Hematopoietic multipotent progenitor cell treated with erythropoietin and hydrocortisone succinate and interleukin-3 and kit ligand, for 17 days (in vitro differentiated cells): ENCODE data around the gene LTBP1.

Experiments
- DNase-seq: peaks from one replicate; pipeline ENCODE4 v3.0.0-alpha.2; 2015; ENCODE audit warnings: low spot score

LTBP1 gene

DNA sequence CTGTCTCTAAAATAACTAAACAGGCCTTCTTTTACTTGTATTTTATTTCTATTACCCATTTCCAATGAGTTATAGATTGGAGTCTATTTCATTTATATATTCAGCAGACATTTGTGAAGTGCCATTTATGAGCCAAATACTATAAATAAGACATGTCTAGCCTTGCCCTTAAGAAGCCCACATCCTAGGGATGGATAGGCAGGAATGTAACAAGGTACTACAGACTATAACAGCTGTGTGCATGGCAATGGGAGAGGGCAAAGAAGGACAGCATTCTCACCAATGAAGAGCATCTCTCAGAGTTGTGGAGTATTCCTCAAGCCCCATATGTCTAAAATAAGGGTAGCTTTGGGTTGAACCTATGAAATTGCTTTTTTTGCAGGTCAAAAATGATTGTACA, 367.8 kb downstream of the LTBP1 start:
- no peak for DNase-seq

GRCh38 chr2:33316328-33316727, 369.6 kb downstream of the LTBP1 start:
- DNase-seq, result no peak

DNA sequence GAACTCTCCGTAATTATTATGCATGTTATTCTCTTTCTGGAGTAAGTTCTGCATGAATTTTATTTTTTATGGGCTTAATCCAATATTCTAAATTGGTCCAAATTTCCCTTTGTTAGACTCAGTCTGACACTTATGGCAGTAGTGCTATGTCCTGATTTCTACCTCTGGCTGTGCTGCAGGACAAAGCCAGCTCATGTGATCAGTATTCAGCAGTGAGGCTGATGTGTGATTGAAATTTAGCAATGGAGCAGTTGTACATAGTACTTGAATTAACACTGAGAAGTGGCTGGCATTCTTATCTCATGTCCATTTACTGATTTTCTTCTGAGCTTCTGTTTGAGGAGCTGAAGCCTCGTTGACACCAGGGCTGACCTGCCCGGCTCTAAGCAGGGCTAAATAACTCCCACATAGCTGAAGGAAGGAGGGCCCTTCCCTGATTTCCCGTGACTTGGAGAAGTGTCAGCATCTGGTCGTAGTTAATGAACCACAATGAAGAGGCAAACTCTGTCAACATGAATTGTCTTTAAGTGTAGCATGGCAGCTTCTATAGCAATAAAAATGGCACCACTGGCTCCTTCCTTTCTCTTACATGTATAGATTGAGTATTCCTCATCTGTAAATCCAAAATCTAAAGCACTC, 370.7 kb downstream of the LTBP1 start:
- DNase-seq, result no peak

- DNase-seq, result no peak
Observed at GRCh38 chr2:33318456-33318855, 371.7 kb downstream of the LTBP1 start.

GRCh38 chr2:33320573-33320972, 373.8 kb downstream of the LTBP1 start:
- no peak for DNase-seq

- DNase-seq, result no peak
Observed at GRCh38 chr2:33321236-33321771, 374.6 kb downstream of the LTBP1 start.

DNA sequence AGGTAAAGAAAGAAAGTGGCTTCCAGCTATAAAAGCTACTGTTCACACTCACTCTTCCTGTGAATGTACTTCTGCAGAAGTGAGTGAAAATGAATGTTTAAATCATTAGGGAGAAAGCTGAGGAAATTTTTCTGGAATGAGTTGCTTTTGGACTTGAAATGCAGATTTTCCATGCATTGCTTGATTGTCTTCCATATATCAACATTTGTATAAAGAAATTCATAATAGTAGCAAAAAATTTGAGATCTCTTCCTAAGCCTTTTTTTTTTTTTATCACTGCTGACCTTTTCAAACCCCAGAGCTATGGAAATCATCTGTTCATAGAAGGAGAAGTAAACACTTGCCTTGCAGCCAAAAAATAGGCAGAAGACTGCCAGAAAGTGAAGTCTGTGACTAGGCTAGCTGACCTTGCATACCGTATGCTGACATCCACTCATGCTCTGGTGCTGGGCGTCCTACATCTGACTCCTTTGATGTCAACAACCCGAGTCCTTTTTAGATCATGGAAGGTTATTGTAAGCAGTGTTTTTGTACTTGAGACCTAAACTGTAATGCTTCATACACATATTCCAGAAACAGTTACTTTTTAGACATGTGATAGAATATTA, 375.2 kb downstream of the LTBP1 start:
- DNase-seq, result no peak

- no peak for DNase-seq
Observed at GRCh38 chr2:33322612-33323011, 375.9 kb downstream of the LTBP1 start.

DNA sequence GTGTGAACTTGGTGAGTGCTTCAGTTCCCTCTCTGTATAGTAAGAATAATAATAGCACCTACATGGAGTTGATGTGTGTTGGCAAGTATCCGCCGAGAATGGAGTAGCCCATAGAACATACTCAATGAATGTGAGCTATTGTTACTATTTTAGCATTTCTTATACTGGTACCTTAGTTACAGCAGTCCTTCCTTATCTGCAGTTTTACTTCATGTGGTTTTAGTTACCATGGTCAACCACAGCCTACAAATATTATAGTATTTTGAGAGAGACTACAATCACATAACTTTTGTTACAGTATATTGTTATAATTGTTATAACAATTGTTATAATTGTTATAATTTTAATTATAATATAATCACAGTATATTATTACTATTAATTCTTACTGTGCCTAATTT, 377.2 kb downstream of the LTBP1 start:
- no peak for DNase-seq

DNA sequence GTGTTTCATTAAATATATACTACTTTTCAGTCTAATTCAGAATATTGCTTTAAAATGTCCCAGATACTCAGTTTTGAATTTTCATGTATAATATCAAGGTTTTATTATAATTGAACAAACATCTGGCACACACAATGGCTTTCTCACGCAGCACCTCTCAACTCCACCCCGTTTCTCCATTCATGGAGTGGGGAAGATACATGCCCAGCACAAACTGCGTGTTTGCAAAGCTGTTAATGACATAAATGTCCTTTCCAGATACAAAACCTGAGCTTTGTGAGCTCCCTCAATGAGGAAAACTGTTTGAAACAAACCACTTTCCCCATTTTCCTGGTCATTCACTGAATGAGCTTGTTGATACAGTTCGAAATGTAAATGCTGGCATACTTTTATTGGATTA, 379.3 kb downstream of the LTBP1 start:
- no peak for DNase-seq

GRCh38 chr2:33333433-33333832, 386.7 kb downstream of the LTBP1 start:
- DNase-seq, result no peak

DNA sequence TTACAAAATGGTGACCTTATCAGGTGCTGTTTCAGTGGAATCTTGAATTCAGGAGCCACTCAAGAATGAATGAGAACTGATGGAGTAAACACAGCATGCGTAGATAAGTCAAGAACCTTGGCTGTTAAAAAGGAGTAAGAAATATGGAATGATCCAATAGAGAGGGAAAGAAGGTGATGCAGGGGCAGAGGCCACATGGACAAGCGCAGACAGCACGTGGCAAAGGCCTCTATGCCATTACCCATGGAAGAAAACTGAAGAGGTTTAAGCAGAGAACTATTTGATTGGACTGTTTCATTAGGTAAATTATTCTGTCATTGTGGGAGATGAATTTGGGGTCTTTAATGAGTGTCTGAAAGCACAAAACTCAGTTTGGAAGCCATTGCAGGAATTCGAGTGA, 387.3 kb downstream of the LTBP1 start:
- no peak for DNase-seq

DNA sequence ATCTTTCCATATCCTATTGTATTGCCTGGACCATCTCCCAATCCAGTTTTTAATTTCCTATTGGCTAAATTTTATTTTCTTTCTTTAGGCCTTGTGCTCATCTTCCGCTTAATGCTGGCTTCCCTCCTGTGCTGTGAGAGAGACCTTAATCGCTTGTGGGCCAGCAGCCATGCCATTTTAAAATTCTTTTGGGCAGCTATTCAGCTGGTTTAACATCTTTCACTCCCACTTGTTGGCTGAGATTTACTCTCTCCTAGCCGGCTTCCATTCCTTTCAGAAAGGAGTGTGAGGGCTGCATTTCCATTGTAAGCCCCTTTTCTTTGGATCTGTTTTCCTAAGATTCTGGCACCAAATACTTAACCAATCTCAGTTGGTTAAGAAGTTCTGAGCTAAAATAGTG, 388.8 kb downstream of the LTBP1 start:
- DNase-seq, result no peak

- no peak for DNase-seq
Observed at GRCh38 chr2:33336036-33336625, 389.4 kb downstream of the LTBP1 start.

DNA sequence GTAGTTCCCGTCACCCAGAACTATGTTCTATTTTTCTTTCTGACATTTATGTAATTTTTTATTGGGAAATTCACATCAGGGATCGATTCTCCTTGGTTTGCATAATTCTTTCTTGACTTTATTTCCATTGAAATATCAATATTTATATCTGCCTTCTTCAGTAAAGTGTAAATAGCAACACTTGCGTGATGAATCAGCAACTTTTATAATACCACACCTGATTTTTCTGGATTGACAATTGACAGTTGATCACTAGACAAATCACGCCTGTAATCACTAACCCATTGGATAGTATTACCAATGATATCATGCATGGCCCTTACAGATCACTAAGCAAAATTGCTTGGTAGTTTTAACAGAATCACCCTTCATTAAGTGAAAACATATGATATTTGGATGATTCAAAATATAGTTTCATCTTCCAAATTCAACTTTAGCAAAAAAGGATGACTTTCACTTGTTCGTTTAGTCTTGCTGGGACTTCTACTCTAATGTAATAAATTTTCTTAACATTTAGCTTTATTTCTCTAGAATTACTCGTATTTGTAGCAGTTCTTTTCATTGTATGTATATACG, 390.7 kb downstream of the LTBP1 start:
- no peak for DNase-seq

DNA sequence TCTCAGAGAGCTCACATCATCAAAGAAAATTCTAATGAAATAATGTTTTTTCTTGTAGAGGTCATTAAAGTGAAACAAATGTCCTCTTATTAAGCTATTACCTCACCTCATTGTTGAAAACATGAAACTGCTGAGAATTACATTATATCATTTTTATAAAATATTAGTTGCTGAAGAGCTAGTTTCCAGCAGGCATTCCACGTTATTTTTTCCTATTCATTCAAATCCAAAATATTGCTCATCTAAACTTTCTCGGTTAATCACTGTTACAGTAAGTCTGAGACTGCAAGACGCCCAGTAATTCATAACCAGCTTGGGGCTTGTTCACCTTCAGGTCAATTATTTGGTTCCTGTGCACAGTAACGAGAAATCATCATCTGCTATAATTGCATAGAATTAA, 391.2 kb downstream of the LTBP1 start:
- no peak for DNase-seq

DNA sequence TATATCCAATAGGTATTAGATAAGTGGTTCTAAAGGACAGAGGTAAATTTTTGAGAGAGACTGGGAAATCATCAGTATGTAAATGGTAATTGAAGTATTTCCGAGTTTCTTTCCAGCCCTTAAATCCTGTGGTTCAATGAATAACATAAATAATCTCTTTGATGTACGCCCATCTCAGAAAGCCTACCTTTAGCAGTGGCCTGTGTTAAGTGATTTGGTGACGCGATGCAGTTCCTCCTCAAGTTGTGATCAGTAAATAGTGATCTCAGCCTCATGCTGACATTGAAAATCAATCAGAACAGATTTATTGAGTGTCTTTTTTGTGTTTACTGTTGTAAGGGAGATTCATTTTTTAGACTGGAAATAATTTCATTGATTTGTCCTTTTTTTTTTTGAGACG, 392.5 kb downstream of the LTBP1 start:
- DNase-seq, result no peak

DNA sequence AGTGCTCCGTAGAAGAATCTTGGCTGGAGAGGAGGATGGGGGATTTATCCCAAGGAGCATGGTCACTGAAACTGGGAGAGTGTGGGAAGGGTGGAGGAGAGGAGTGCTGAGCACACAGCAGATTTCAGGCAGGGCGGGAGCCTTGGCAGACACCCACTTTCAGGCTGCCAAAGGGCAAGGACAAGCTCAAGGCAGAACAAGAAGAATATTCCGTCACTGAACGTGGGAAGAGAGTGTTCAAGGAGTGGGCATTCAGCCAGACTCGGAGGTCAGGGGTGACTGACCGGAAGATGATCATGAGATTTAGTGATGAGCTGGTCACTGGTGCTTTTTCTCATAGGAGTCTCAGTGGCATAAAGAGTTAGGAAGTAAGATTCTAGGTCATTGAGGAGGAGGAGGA, 393.5 kb downstream of the LTBP1 start:
- no peak for DNase-seq

DNA sequence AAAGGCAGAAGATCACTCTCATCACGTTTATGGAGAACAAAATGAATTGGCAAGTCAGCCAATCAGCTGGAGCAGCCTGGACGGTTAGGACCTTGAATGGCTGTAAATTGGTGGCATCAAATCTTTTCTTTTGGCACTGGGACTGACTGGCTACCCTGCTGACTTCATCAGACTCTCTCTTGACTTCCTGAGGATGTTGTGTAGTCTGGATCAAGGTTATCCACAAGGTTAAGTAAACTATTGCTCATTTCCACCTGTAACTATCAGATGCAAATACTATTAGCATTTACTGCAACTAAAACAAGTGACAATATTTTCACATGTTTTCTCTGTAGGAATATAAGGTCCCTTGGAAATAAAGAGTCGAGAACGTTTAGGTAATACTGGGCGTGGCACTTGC, 395.4 kb downstream of the LTBP1 start:
- no peak for DNase-seq

DNA sequence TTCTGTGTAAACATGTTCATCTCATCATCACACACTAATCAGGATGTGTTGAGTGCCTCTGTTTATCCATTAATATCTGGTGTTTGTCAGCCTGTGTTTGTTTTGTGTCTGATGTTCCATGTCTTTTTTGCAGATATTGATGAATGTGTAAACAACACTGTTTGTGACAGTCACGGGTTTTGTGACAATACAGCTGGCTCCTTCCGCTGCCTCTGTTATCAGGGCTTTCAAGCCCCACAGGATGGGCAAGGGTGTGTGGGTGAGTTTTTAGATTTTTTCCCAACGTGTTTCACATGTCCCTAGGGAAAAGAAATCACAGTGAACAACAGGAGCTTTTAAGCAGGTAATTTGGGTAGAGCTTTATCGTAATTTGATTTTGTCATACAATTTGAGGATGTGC, 396.0 kb downstream of the LTBP1 start:
- DNase-seq, result no peak

GRCh38 chr2:33343387-33343895, 396.7 kb downstream of the LTBP1 start:
- DNase-seq, result no peak

DNA sequence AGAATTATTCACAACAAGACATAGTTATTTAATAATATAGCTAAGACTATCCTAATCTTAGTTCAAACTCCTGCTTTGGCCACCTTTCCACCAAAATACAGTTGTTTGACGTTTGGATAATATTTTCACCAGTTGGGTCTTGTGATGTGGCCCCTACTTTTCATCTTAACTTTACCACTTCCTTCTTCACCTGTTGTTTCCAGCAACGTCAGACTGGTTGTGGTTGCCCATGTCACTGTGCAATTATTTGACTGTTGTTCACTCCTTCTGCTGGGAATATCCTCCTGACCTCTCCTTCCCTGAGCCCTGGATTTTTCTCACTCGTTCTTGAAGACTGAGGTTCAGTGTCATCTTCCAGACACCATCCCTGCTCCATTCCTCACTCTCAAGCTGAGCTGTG, 397.5 kb downstream of the LTBP1 start:
- no peak for DNase-seq

GRCh38 chr2:33347856-33348255, 401.1 kb downstream of the LTBP1 start:
- no peak for DNase-seq
